Measurements from ENCODE around the gene SYCN.

Gene SYCN

DNA sequence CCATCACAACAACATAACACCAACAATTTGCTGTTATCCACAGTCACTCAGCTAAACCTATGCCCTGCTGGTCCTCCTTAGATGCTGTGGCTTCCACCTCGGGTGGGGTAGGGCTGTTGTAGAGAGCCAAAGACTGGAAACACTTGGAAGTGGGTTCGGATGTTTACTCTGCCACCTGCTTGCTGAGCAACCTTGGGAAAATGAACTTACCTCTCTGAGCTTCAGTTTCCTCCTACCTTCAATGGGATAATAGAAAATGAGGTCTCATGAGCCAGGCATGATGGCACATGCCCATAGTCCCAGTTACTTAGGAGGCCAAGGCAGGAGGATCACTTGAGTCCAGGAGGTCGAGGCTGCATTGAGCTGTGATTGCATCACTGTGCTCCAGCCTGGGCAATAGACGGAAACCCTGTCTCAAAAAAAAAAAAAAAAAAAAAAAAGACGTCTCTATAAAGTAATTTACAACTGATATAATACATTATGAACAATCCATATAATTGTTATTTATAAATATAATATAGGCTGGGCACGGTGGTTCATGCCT is 3.3 kb upstream of the SYCN start:
- Histone ChIP-seq H2AK5ac (ENCODE audit: low read length, severe bottlenecking) (no peak overlapping the region), H3K18ac (ENCODE audit: low read depth in 1 of 2, low read length in 2 of 2) (no peak overlapping the region), H3K4me2 (ENCODE audit: low read length, poor library complexity, severe bottlenecking) (no peak overlapping the region), H2BK12ac (ENCODE audit: low read length in 2 of 2) (no peak overlapping the region), H3K14ac (ENCODE audit: low read length in 2 of 2) (no peak overlapping the region), H4K91ac (ENCODE audit: low read length) (no peak overlapping the region), H3K36me3 (ENCODE audit: control insufficient read depth in 1 of 2, insufficient read depth in 2 of 2, low read depth in 1 of 2, low read length in 2 of 2) (no peaks in the 10 kb centered on the region), H3K4me3 (ENCODE audit: insufficient read depth in 1 of 2, low read depth in 1 of 2, low read length in 2 of 2) (no peak overlapping the region), H3K79me1 (replicated peaks; ENCODE audit: low read length, poor library complexity, severe bottlenecking) (no peaks in the 10 kb centered on the region), H3K4ac (ENCODE audit: low read depth in 1 of 2, low read length in 2 of 2) (no peak overlapping the region), H2AFZ (ENCODE audit: low read depth, low read length) (no peak overlapping the region), H4K8ac (ENCODE audit: low read length) (no peak overlapping the region), H3K9me3 (ENCODE audit: control insufficient read depth, low read length) (no peaks in the 10 kb centered on the region), H2BK5ac (ENCODE audit: low read depth, low read length, poor library complexity, severe bottlenecking) (no peak overlapping the region), H3K23ac (ENCODE audit: low read length in 2 of 2) (no peak overlapping the region), H2BK120ac (ENCODE audit: low read depth, low read length) (no peak overlapping the region), H3K9ac (ENCODE audit: low read length) (no peak overlapping the region), H3K27ac (ENCODE audit: low read length, poor library complexity, severe bottlenecking) (no peak overlapping the region), H2BK15ac (ENCODE audit: low read depth, poor library complexity, severe bottlenecking) (no peak overlapping the region), H3K4me1 (ENCODE audit: control insufficient read depth, insufficient read depth, low read depth, low read length) (peaks cover 1% of the 10 kb centered on the region), H3K27me3 (ENCODE audit: control insufficient read depth in 1 of 2, insufficient read depth in 1 of 2, low read length in 2 of 2) (peaks cover 45 to 59% of the 10 kb centered on the region in 2 experiments)
- WGBS, result 88% methylated on average over 3 of the region's 6 CpGs
- DNase-seq, result no peak

DNA sequence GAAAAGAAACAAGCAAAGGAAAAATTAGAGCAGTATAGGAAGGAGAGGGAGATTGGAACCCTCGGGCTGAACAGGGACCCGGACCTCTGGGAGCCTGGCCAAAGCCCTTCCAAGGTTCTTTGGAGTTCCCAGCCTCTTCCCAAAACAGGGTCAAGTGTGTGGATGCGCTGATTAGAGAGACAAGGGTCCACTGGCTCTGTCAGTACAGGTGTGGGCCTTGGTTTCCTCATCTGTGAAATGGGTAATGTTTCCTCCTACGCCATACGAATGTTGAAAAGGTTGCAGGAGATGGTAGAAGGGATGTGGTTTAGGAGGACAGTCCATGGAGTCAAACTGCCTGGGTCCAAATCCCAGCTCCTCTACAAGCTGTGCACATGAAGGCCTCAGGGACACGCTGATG is 2.1 kb upstream of the SYCN start:
- no peak overlapping the region for H2AFZ ChIP-seq (ENCODE audit: low read depth, low read length)
- H3K79me1 ChIP-seq (replicated peaks; ENCODE audit: low read length, poor library complexity, severe bottlenecking), result no peaks in the 10 kb centered on the region
- no peak overlapping the region for H4K91ac ChIP-seq (ENCODE audit: low read length)
- H3K14ac ChIP-seq (ENCODE audit: low read length in 2 of 2), result no peak overlapping the region
- no peak overlapping the region for H3K4me3 ChIP-seq (ENCODE audit: insufficient read depth in 1 of 2, low read depth in 1 of 2, low read length in 2 of 2)
- no peak overlapping the region for H2BK5ac ChIP-seq (ENCODE audit: low read depth, low read length, poor library complexity, severe bottlenecking)
- no peak overlapping the region for H4K8ac ChIP-seq (ENCODE audit: low read length)
- H2BK15ac ChIP-seq (ENCODE audit: low read depth, poor library complexity, severe bottlenecking), result no peak overlapping the region
- H3K27ac ChIP-seq (ENCODE audit: low read length, poor library complexity, severe bottlenecking), result no peak overlapping the region
- H2BK120ac ChIP-seq (ENCODE audit: low read depth, low read length), result no peak overlapping the region
- no peaks in the 10 kb centered on the region for H3K36me3 ChIP-seq (ENCODE audit: control insufficient read depth in 1 of 2, insufficient read depth in 2 of 2, low read depth in 1 of 2, low read length in 2 of 2)
- no peak overlapping the region for H3K9ac ChIP-seq (ENCODE audit: low read length)
- no peak overlapping the region for H2BK12ac ChIP-seq (ENCODE audit: low read length in 2 of 2)
- H2AK5ac ChIP-seq (ENCODE audit: low read length, severe bottlenecking), result no peak overlapping the region
- peaks cover 1% of the 10 kb centered on the region for H3K4me1 ChIP-seq (ENCODE audit: control insufficient read depth, insufficient read depth, low read depth, low read length)
- DNase-seq, result no peak
- H3K4ac ChIP-seq (ENCODE audit: low read depth in 1 of 2, low read length in 2 of 2), result no peak overlapping the region
- H3K18ac ChIP-seq (ENCODE audit: low read depth in 1 of 2, low read length in 2 of 2), result no peak overlapping the region
- WGBS, result 80% methylated on average over 6 of the region's 6 CpGs
- no peak overlapping the region for H3K23ac ChIP-seq (ENCODE audit: low read length in 2 of 2)
- peaks cover 37 to 65% of the 10 kb centered on the region in 2 experiments for H3K27me3 ChIP-seq (ENCODE audit: control insufficient read depth in 1 of 2, insufficient read depth in 1 of 2, low read length in 2 of 2)
- no peaks in the 10 kb centered on the region for H3K9me3 ChIP-seq (ENCODE audit: control insufficient read depth, low read length)
- H3K4me2 ChIP-seq (ENCODE audit: low read length, poor library complexity, severe bottlenecking), result no peak overlapping the region

DNA sequence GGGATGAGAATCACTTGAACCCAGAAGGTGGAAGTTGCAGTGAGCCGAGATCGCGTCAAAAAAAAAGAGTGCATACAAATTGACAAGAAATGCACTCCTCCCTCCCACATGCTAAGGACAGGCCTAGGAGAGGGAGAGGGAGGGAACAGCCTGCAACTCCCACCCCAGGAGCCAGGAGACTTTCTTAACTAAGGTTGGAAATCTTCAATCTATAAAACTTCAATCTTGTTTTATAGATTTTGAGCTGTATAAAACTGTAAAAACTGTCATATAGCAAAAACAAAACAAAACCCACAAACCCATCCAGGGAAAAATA is 1.3 kb upstream of the SYCN start:
- Histone ChIP-seq H3K18ac (ENCODE audit: low read depth in 1 of 2, low read length in 2 of 2) (no peak overlapping the region), H3K79me1 (replicated peaks; ENCODE audit: low read length, poor library complexity, severe bottlenecking) (no peaks in the 10 kb centered on the region), H3K4me1 (ENCODE audit: control insufficient read depth, insufficient read depth, low read depth, low read length) (peaks cover 1% of the 10 kb centered on the region), H3K9me3 (ENCODE audit: control insufficient read depth, low read length) (no peaks in the 10 kb centered on the region), H3K4me2 (ENCODE audit: low read length, poor library complexity, severe bottlenecking) (no peak overlapping the region), H3K9ac (ENCODE audit: low read length) (no peak overlapping the region), H4K91ac (ENCODE audit: low read length) (no peak overlapping the region), H4K8ac (ENCODE audit: low read length) (no peak overlapping the region), H2AK5ac (ENCODE audit: low read length, severe bottlenecking) (no peak overlapping the region), H3K4ac (ENCODE audit: low read depth in 1 of 2, low read length in 2 of 2) (no peak overlapping the region), H3K36me3 (ENCODE audit: control insufficient read depth in 1 of 2, insufficient read depth in 2 of 2, low read depth in 1 of 2, low read length in 2 of 2) (no peaks in the 10 kb centered on the region), H2AFZ (ENCODE audit: low read depth, low read length) (no peak overlapping the region), H2BK120ac (ENCODE audit: low read depth, low read length) (no peak overlapping the region), H3K23ac (ENCODE audit: low read length in 2 of 2) (no peak overlapping the region), H2BK12ac (ENCODE audit: low read length in 2 of 2) (no peak overlapping the region), H3K4me3 (ENCODE audit: insufficient read depth in 1 of 2, low read depth in 1 of 2, low read length in 2 of 2) (no peak overlapping the region), H3K27ac (ENCODE audit: low read length, poor library complexity, severe bottlenecking) (no peak overlapping the region), H3K14ac (ENCODE audit: low read length in 2 of 2) (no peak overlapping the region), H3K27me3 (ENCODE audit: control insufficient read depth in 1 of 2, insufficient read depth in 1 of 2, low read length in 2 of 2) (peaks cover 44 to 69% of the 10 kb centered on the region in 2 experiments), H2BK5ac (ENCODE audit: low read depth, low read length, poor library complexity, severe bottlenecking) (no peak overlapping the region), H2BK15ac (ENCODE audit: low read depth, poor library complexity, severe bottlenecking) (no peak overlapping the region)
- no CpG with 5 or more reads among the region's 3 CpGs for WGBS
- DNase-seq, result no peak

DNA sequence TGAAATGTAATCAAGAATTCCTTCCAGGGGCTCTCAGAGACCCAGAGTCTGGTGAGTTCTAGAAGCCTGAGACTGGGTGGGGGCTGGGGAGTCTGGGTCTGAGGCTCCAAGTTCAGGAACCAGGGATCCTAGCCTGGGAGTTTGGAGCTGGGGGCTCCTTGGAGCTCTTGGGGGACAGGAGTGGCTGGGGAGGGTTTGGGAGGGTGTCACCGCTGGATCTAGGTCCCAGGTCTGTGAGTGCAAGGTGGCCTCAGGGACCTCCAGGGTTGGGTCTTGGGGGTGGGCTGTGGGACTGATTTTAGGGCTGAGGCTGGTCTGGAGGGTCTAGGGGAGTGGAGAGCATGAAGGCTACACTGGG is 1.1 kb downstream of the SYCN start:
- Histone ChIP-seq H2AK5ac (ENCODE audit: low read length, severe bottlenecking) (no peak overlapping the region), H3K4me2 (ENCODE audit: low read length, poor library complexity, severe bottlenecking) (no peak overlapping the region), H3K14ac (ENCODE audit: low read length in 2 of 2) (no peak overlapping the region), H3K4me3 (ENCODE audit: insufficient read depth in 1 of 2, low read depth in 1 of 2, low read length in 2 of 2) (no peak overlapping the region), H3K23ac (ENCODE audit: low read length in 2 of 2) (no peak overlapping the region), H3K9me3 (ENCODE audit: control insufficient read depth, low read length) (no peaks in the 10 kb centered on the region), H2BK12ac (ENCODE audit: low read length in 2 of 2) (no peak overlapping the region), H2AFZ (ENCODE audit: low read depth, low read length) (no peak overlapping the region), H3K4ac (ENCODE audit: low read depth in 1 of 2, low read length in 2 of 2) (no peak overlapping the region), H4K8ac (ENCODE audit: low read length) (no peak overlapping the region), H2BK5ac (ENCODE audit: low read depth, low read length, poor library complexity, severe bottlenecking) (no peak overlapping the region), H3K27ac (ENCODE audit: low read length, poor library complexity, severe bottlenecking) (no peak overlapping the region), H3K36me3 (ENCODE audit: control insufficient read depth in 1 of 2, insufficient read depth in 2 of 2, low read depth in 1 of 2, low read length in 2 of 2) (no peaks in the 10 kb centered on the region), H3K27me3 (ENCODE audit: control insufficient read depth in 1 of 2, insufficient read depth in 1 of 2, low read length in 2 of 2) (peaks cover 56 to 71% of the 10 kb centered on the region in 2 experiments), H3K9ac (ENCODE audit: low read length) (no peak overlapping the region), H3K4me1 (ENCODE audit: control insufficient read depth, insufficient read depth, low read depth, low read length) (peaks cover 6% of the 10 kb centered on the region), H3K18ac (ENCODE audit: low read depth in 1 of 2, low read length in 2 of 2) (no peak overlapping the region), H2BK15ac (ENCODE audit: low read depth, poor library complexity, severe bottlenecking) (no peak overlapping the region), H3K79me1 (replicated peaks; ENCODE audit: low read length, poor library complexity, severe bottlenecking) (no peaks in the 10 kb centered on the region), H4K91ac (ENCODE audit: low read length) (no peak overlapping the region), H2BK120ac (ENCODE audit: low read depth, low read length) (no peak overlapping the region)
- no peak for DNase-seq
- 100% methylated on average over 1 of the region's 1 CpG for WGBS
